IMR-90 (cell line): ENCODE measurements around the gene CTSF.

Experiments
- BHLHE40 ChIP-seq: fragments of 150-350 bp; IDR thresholded peaks from 2 replicates; pipeline ENCODE4 v1.6.1; 2016; ENCODE audit warnings: mild to moderate bottlenecking, low read depth, low read length
- NFE2L2 ChIP-seq: fragments of 150-350 bp; IDR thresholded peaks from 2 replicates; pipeline ENCODE4 v1.6.1; 2016; ENCODE audit warnings: low read depth, mild to moderate bottlenecking, low read length
- POLR2A ChIP-seq: IDR thresholded peaks from 2 replicates; pipeline ENCODE4 v1.6.1; 2012; ENCODE audit warnings: mild to moderate bottlenecking, low read depth, low read length
- RAD21 ChIP-seq: IDR thresholded peaks from 2 replicates; pipeline ENCODE4 v1.6.1; 2012; ENCODE audit warnings: low read length, improper control_type of control experiment
- RCOR1 ChIP-seq: IDR thresholded peaks from 2 replicates; pipeline ENCODE4 v1.6.1; 2012; ENCODE audit warnings: mild to moderate bottlenecking, low read length, improper control_type of control experiment; ENCODE audit not compliant: insufficient replicate concordance
- RFX5 ChIP-seq: IDR thresholded peaks from 2 replicates; pipeline ENCODE4 v1.8.0; 2012; ENCODE audit warnings: low read depth, mild to moderate bottlenecking, low read length, moderate library complexity
- SMC3 ChIP-seq: fragments of 150-350 bp; IDR thresholded peaks from 2 replicates; pipeline ENCODE4 v1.6.1; 2016; ENCODE audit warnings: low read depth, mild to moderate bottlenecking, antibody characterized with exemption, low read length, moderate library complexity
- USF2 ChIP-seq: fragments of 150-350 bp; IDR thresholded peaks from 2 replicates; pipeline ENCODE4 v1.6.1; 2017; ENCODE audit warnings: mild to moderate bottlenecking, antibody characterized with exemption, low read length, low read depth
- TF ChIP-seq, protein P1 (sequence below): conservative IDR thresholded peaks from 2 replicates; pipeline ENCODE4 v1.5.1; 2012; ENCODE audit warnings: mild to moderate bottlenecking, low read depth, low read length, improper control_type of control experiment

DNA sequence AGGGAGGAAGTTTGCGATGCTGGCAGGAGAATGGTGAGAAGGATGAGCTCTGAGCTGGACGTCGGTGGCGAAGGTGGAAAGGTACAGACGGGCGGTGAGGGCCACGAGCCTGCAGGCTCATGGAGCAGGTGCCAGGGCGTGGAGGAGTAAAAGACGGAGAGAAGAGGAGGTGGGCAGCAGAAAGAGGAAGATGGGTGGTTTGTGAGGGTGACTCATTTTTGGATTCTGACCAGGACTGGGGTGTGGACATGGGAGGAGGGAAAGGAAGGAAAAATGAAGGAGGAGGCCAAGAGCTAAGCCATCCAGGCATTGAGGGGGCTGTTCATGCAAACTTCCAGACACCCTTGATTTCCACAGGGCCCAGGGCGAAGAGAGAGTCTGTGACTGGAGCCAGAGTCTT, 26.0 kb downstream of the CTSF start:
- TF ChIP-seq, protein P1, sequence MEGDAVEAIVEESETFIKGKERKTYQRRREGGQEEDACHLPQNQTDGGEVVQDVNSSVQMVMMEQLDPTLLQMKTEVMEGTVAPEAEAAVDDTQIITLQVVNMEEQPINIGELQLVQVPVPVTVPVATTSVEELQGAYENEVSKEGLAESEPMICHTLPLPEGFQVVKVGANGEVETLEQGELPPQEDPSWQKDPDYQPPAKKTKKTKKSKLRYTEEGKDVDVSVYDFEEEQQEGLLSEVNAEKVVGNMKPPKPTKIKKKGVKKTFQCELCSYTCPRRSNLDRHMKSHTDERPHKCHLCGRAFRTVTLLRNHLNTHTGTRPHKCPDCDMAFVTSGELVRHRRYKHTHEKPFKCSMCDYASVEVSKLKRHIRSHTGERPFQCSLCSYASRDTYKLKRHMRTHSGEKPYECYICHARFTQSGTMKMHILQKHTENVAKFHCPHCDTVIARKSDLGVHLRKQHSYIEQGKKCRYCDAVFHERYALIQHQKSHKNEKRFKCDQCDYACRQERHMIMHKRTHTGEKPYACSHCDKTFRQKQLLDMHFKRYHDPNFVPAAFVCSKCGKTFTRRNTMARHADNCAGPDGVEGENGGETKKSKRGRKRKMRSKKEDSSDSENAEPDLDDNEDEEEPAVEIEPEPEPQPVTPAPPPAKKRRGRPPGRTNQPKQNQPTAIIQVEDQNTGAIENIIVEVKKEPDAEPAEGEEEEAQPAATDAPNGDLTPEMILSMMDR: no peak
- TF ChIP-seq POLR2A: no peak
- no peak for TF ChIP-seq USF2
- TF ChIP-seq SMC3: no peak
- no peak for TF ChIP-seq RFX5
- TF ChIP-seq RCOR1: no peak
- no peak for TF ChIP-seq NFE2L2
- no peak for TF ChIP-seq BHLHE40
- TF ChIP-seq RAD21: no peak
